Neural progenitor cell (in vitro differentiated cells): ENCODE measurements around the gene IL36G. TPM values are rescaled to one million over a fixed set of nuclear protein-coding genes. Genes with fewer than 3 reads are reported as not detected.

Source experiments
- DNase-seq: peaks from one replicate; pipeline ENCODE4 v3.0.0-alpha.2; 2016; ENCODE audit warnings: low spot score
- H2AFZ ChIP-seq: fragments of 200-600 bp; sonication (generic); replicated peaks from 2 replicates; pipeline ENCODE4 v1.6.1; 2016; ENCODE audit warnings: antibody characterized with exemption
- H3F3A ChIP-seq: fragments of 200-600 bp; sonication (generic); 2 replicates; pipeline ENCODE4 v1.6.1; 2016; ENCODE audit warnings: antibody characterized with exemption, low read depth
- H3K27ac ChIP-seq: fragments of 200-600 bp; sonication (generic); 2 replicates; pipeline ENCODE4 v1.5.1; 2016; ENCODE audit warnings: mild to moderate bottlenecking
- H3K27me3 ChIP-seq: fragments of 200-600 bp; sonication (generic); 2 replicates; pipeline ENCODE4 v1.6.1; 2016; ENCODE audit warnings: mild to moderate bottlenecking, moderate library complexity
- H3K36me3 ChIP-seq: fragments of 200-600 bp; sonication (generic); 2 replicates; pipeline ENCODE4 v1.5.1; 2016
- H3K4me1 ChIP-seq: fragments of 200-600 bp; sonication (generic); 2 replicates; pipeline ENCODE4 v1.6.1; 2016; ENCODE audit warnings: mixed run types
- H3K4me2 ChIP-seq: fragments of 200-600 bp; sonication (generic); 2 replicates; pipeline ENCODE4 v1.6.1; 2016
- H3K4me3 ChIP-seq: fragments of 200-600 bp; sonication (generic); 2 replicates; pipeline ENCODE4 v1.5.1; 2016
- H3K79me2 ChIP-seq: fragments of 200-600 bp; sonication (generic); 2 replicates; pipeline ENCODE4 v1.6.1; 2016; ENCODE audit warnings: low read depth
- H3K9ac ChIP-seq: fragments of 200-600 bp; sonication (generic); 2 replicates; pipeline ENCODE4 v1.6.1; 2016
- H3K9me3 ChIP-seq: fragments of 200-600 bp; sonication (generic); 2 replicates; pipeline ENCODE4 v1.5.1; 2016; ENCODE audit warnings: low read depth
- H4K20me1 ChIP-seq: fragments of 200-600 bp; sonication (generic); 2 replicates; pipeline ENCODE4 v1.6.1; 2016; ENCODE audit warnings: low read depth
- H3K27ac Mint-ChIP-seq: 3 replicates; pipeline ENCODE4 v1.8.0; 2021; ENCODE audit warnings: mixed read lengths
- H3K27me3 Mint-ChIP-seq: 2 replicates; pipeline ENCODE4 v1.8.0; 2022; ENCODE audit warnings: low read depth, mild to moderate bottlenecking, inconsistent platforms, moderate library complexity, mixed read lengths; ENCODE audit not compliant: insufficient read depth
- H3K36me3 Mint-ChIP-seq: 3 replicates; pipeline ENCODE4 v1.8.0; 2021; ENCODE audit warnings: mixed read lengths
- H3K4me1 Mint-ChIP-seq: 3 replicates; pipeline ENCODE4 v1.8.0; 2021; ENCODE audit warnings: mixed read lengths
- H3K4me3 Mint-ChIP-seq: 3 replicates; pipeline ENCODE4 v1.8.0; 2021; ENCODE audit warnings: mild to moderate bottlenecking, moderate library complexity, mixed read lengths
- H3K9me3 Mint-ChIP-seq: 3 replicates; pipeline ENCODE4 v1.8.0; 2020; ENCODE audit warnings: mixed read lengths
- EZH2 ChIP-seq: fragments of 200-600 bp; sonication (generic); IDR thresholded peaks from 2 replicates; pipeline ENCODE4 v1.6.1; 2017; ENCODE audit warnings: antibody characterized with exemption, mild to moderate bottlenecking, moderate library complexity
- EZH2phosphoT487 ChIP-seq: fragments of 200-600 bp; sonication (generic); IDR thresholded peaks from 2 replicates; pipeline ENCODE4 v1.6.1; 2017; ENCODE audit warnings: antibody characterized with exemption
- total RNA-seq: library from RNA; depleted of rRNA; stranded (reverse); fragments of >200 nt; gene quantifications from 2 replicates; pipeline ENCODE4 v1.2.3, GENCODE V29; 2015; ENCODE audit warnings: low replicate concordance
- TF ChIP-seq, protein P1 (sequence below): fragments of 200-600 bp; sonication (generic); IDR thresholded peaks from 2 replicates; pipeline ENCODE4 v1.5.1; 2017; ENCODE audit warnings: antibody characterized with exemption, mild to moderate bottlenecking

IL36G gene
- total RNA-seq, 1 donor from 2014 or later: 1.3 TPM

DNA sequence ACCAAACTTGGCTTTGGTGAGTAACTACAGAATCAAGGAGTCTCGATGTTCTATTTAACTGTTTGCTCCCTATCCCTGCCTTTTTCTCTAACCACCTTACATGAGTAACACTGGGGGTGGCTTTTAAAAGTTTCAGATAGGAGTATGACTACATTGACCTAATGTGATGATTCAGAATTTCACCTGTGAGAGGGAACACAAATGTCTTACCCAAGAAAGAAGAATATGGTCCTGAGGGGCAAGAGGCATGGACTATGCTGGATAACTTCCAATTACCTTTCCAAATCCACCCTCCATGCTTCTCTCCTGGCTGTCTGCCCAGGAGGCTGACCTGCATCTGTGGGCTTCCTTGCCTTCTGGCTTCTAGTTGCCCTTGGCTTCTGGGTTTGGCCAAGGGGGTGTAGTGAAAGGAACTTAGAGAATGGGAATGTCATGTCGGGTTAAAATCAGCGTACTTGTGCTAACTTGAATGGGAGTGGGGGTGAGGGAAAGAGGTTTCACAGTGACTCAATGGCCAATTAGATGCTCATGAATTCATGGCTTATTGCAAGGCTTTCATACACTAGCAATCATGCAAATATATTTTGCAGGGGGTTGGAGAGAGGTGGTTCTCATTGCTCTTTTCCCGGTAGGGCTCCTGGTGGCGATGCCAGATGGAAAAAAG, 5.3 kb upstream of the IL36G start:
- no peaks in the 10 kb centered on the region for H3K36me3 ChIP-seq
- Mint-ChIP-seq H3K27me3 (peaks cover 11% of the 10 kb centered on the region), H3K4me3 (no peak overlapping the region), H3K4me1 (no peaks in the 10 kb centered on the region), H3K27ac (no peak overlapping the region), H3K36me3 (no peaks in the 10 kb centered on the region), H3K9me3 (no peaks in the 10 kb centered on the region)
- H3K9me3 ChIP-seq: no peaks in the 10 kb centered on the region
- no peak overlapping the region for H2AFZ ChIP-seq
- no peak for DNase-seq
- TF ChIP-seq EZH2phosphoT487: no peak
- TF ChIP-seq, protein P1, sequence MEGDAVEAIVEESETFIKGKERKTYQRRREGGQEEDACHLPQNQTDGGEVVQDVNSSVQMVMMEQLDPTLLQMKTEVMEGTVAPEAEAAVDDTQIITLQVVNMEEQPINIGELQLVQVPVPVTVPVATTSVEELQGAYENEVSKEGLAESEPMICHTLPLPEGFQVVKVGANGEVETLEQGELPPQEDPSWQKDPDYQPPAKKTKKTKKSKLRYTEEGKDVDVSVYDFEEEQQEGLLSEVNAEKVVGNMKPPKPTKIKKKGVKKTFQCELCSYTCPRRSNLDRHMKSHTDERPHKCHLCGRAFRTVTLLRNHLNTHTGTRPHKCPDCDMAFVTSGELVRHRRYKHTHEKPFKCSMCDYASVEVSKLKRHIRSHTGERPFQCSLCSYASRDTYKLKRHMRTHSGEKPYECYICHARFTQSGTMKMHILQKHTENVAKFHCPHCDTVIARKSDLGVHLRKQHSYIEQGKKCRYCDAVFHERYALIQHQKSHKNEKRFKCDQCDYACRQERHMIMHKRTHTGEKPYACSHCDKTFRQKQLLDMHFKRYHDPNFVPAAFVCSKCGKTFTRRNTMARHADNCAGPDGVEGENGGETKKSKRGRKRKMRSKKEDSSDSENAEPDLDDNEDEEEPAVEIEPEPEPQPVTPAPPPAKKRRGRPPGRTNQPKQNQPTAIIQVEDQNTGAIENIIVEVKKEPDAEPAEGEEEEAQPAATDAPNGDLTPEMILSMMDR: no peak
- TF ChIP-seq EZH2: no peak
- no peak overlapping the region for H3K9ac ChIP-seq
- H3K4me3 ChIP-seq: no peak overlapping the region
- H4K20me1 ChIP-seq: no peaks in the 10 kb centered on the region
- H3K79me2 ChIP-seq: no peaks in the 10 kb centered on the region
- no peak overlapping the region for H3K4me2 ChIP-seq
- no peak overlapping the region for H3K27ac ChIP-seq
- peaks cover 21% of the 10 kb centered on the region for H3K27me3 ChIP-seq
- peaks cover 8% of the 10 kb centered on the region for H3K4me1 ChIP-seq
- H3F3A ChIP-seq: no peaks in the 10 kb centered on the region

DNA sequence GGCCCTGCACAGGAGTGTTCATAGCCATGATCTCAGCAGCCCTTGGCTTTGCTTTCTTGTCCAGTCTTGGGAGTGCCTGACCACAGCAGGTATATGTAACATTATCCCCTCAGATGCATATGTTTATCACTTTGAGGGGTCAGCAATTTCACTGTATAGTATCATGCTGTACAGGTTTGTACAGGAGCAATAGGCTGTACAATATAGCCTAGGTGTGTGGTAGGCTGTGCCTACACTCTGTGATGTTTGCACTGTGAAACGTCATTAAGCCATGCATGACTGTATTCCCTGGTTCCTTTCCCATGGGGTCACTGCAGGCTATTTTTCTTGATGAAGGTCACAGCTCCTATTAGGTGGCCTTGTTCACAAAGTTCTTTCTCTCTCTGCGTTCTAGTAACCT, 4.7 kb upstream of the IL36G start:
- no peaks in the 10 kb centered on the region for H3K79me2 ChIP-seq
- H3K4me1 ChIP-seq: peaks cover 8% of the 10 kb centered on the region
- TF ChIP-seq, protein P1: no peak
- no peak for TF ChIP-seq EZH2phosphoT487
- TF ChIP-seq EZH2: no peak
- DNase-seq: no peak
- Mint-ChIP-seq H3K27ac (no peak overlapping the region), H3K36me3 (no peaks in the 10 kb centered on the region), H3K9me3 (no peaks in the 10 kb centered on the region), H3K27me3 (peaks cover 13% of the 10 kb centered on the region), H3K4me1 (no peaks in the 10 kb centered on the region), H3K4me3 (no peak overlapping the region)
- H3K36me3 ChIP-seq: no peaks in the 10 kb centered on the region
- no peak overlapping the region for H3K4me2 ChIP-seq
- H3F3A ChIP-seq: no peaks in the 10 kb centered on the region
- H4K20me1 ChIP-seq: no peaks in the 10 kb centered on the region
- H2AFZ ChIP-seq: no peak overlapping the region
- no peak overlapping the region for H3K9ac ChIP-seq
- H3K27me3 ChIP-seq: peaks cover 21% of the 10 kb centered on the region
- H3K9me3 ChIP-seq: no peaks in the 10 kb centered on the region
- H3K27ac ChIP-seq: no peak overlapping the region
- no peak overlapping the region for H3K4me3 ChIP-seq

GRCh38 chr2:112979731-112980130, 1.9 kb downstream of the IL36G start:
- TF ChIP-seq, protein P1: no peak
- TF ChIP-seq EZH2phosphoT487: no peak
- no peak for TF ChIP-seq EZH2
- peaks cover 8% of the 10 kb centered on the region for H3K4me1 ChIP-seq
- H3F3A ChIP-seq: no peaks in the 10 kb centered on the region
- Mint-ChIP-seq H3K4me1 (no peaks in the 10 kb centered on the region), H3K27ac (no peak overlapping the region), H3K4me3 (no peak overlapping the region), H3K36me3 (no peaks in the 10 kb centered on the region), H3K9me3 (no peaks in the 10 kb centered on the region), H3K27me3 (peaks cover 2% of the 10 kb centered on the region)
- H3K9me3 ChIP-seq: no peaks in the 10 kb centered on the region
- H3K27ac ChIP-seq: no peak overlapping the region
- H2AFZ ChIP-seq: no peak overlapping the region
- H3K4me2 ChIP-seq: no peak overlapping the region
- no peaks in the 10 kb centered on the region for H3K36me3 ChIP-seq
- H4K20me1 ChIP-seq: no peaks in the 10 kb centered on the region
- no peak overlapping the region for H3K4me3 ChIP-seq
- H3K79me2 ChIP-seq: no peaks in the 10 kb centered on the region
- peaks cover 36% of the 10 kb centered on the region for H3K27me3 ChIP-seq
- no peak overlapping the region for H3K9ac ChIP-seq
- no peak for DNase-seq
